ENCODE measurements around the gene TNFRSF1B.

TNFRSF1B gene

DNA sequence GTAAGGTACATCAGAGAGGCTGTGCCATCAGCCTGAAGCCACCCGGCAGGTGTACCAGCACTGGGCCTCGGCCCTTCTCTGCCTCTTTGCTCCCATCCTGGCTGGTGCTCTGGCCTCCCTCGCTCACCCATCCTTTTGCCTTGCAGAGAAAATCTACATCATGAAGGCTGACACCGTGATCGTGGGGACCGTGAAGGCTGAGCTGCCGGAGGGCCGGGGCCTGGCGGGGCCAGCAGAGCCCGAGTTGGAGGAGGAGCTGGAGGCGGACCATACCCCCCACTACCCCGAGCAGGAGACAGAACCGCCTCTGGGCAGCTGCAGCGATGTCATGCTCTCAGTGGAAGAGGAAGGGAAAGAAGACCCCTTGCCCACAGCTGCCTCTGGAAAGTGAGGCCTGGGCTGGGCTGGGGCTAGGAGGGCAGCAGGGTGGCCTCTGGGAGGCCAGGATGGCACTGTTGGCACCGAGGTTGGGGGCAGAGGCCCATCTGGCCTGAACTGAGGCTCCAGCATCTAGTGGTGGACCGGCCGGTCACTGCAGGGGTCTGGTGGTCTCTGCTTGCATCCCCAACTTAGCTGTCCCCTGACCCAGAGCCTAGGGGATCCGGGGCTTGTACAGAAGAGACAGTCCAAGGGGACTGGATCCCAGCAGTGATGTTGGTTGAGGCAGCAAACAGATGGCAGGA is 24.5 kb upstream of the TNFRSF1B start:
- DNase-seq (ENCODE audit: low spot score) = no peak

DNA sequence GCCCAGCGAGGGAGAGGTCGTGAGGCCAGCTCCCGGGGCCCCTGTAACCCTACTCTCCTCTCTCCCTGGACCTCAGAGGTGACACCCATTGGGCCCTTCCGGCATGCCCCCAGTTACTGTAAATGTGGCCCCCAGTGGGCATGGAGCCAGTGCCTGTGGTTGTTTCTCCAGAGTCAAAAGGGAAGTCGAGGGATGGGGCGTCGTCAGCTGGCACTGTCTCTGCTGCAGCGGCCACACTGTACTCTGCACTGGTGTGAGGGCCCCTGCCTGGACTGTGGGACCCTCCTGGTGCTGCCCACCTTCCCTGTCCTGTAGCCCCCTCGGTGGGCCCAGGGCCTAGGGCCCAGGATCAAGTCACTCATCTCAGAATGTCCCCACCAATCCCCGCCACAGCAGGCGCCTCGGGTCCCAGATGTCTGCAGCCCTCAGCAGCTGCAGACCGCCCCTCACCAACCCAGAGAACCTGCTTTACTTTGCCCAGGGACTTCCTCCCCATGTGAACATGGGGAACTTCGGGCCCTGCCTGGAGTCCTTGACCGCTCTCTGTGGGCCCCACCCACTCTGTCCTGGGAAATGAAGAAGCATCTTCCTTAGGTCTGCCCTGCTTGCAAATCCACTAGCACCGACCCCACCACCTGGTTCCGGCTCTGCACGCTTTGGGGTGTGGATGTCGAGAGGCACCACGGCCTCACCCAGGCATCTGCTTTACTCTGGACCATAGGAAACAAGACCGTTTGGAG is 23.7 kb upstream of the TNFRSF1B start:
- DNase-seq (ENCODE audit: low spot score) = no peak

DNA sequence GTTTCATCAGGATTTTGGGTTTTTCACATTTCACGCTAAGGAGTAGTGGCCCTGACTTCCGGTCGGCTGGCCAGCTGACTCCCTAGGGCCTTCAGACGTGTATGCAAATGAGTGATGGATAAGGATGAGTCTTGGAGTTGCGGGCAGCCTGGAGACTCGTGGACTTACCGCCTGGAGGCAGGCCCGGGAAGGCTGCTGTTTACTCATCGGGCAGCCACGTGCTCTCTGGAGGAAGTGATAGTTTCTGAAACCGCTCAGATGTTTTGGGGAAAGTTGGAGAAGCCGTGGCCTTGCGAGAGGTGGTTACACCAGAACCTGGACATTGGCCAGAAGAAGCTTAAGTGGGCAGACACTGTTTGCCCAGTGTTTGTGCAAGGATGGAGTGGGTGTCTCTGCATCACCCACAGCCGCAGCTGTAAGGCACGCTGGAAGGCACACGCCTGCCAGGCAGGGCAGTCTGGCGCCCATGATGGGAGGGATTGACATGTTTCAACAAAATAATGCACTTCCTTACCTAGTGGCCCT is 23.1 kb upstream of the TNFRSF1B start:
- no peak for DNase-seq (ENCODE audit: low spot score)

DNA sequence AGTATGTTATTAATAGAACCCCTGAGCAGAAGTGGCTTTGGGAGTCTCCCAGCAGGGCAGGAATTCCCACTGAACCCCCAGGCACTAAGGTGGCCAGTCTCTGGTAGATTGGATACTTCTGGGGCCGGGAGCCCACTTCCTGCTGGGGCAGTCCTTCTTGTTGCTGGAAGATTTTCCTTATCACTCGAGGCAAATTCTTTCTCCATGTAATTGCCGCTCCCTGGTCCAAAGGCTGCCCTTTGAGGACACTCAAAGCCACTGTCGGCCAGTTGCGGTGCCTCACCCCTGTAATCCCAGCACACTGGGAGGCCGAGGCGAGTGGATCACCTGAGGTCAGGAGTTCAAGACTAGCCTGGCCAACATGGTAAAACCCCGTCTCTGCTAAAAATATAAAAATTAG is 22.6 kb upstream of the TNFRSF1B start:
- no peak for DNase-seq (ENCODE audit: low spot score)

DNA sequence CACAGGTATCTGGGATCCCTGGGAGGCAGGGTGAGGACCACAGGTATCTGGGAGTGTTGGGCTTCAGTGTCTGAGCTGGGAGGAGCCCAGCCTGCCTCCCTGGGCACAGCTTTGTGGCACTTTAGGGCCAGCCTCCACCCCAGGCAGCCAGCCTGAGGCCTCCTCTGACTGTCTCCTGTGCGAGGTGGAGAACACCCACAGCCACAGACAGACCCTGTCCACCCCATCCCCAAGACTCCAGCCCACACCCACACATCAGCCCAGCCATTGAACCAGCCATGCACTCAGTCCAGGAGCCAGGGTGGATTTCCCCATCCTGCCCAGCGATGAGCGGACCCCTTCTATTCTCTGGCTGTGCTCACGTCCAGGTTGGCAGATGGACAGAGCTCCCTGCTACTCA is 21.8 kb upstream of the TNFRSF1B start:
- no peak for DNase-seq (ENCODE audit: low spot score)

DNA sequence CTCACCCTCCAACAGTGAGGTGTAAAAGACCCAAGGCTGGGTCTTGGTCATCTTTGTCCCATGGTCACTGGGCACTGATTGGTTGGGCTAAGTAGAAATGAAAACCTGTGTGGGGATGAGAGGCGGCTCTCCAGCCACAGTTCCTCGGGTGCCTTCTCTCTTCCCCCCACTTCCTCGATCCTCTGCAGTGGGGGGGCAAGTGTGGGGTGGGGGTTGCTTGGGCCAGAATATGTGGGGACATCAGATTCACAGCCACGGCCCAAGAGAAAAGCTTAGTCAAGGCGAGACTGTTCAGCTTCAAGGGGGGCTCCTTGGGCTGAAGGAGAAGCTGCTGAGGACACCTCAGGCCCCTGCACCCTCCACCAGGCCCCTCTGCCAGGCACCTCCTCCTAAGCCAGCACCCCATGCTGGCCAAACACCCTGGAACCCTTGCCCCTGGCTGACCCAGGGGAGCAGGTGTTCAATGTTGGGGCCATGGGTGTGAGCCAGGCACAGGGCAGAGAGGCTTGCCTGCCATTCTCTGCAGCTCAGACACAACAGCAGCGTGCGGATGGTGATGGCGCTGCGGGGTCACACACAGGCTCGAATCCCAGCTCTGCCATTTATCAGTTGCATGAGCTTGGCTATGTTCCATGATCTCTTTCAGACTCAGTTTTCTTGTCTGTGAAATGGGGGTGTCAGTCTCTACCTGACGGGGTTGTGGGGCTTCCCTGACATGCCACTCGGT is 21.0 kb upstream of the TNFRSF1B start:
- no peak for DNase-seq (ENCODE audit: low spot score)

DNA sequence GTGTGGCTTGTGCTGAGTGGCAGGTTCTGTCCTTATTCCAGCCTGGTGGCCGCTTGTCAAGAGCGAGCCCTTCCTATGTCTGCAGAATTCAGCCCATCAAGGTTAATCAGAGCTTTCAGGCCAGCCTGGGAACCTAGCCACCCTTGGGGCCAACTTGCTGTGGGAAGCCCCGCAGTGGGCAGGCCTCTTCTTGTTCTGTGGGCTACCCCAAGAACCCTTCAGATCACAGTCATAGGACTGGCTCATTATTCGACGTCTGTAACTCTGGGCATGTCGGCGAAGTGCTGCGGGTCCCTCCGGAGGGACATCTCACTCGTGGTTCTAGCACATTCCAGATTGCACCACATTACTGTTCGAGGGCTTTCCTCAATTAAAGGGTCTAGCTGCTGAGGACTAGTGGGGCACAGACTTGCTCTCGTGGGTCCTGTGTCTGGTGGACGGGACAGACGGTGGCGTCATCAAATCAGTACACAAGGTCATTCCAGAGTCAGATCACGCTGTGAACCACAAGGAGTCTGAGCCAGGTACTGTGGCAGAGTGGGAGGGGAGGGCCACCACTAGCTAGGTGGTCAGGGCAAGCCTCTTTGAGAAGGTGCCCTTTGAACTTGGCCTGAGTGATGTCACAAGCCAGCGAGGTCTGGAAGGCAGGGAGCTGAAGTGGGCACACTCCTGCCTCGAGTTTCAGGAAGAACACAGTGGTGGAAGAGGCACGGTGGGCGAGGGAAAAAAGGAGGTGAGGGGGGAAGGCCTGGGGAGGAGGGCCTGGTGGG is 20.3 kb upstream of the TNFRSF1B start:
- no peak for DNase-seq (ENCODE audit: low spot score)

- no peak for DNase-seq (ENCODE audit: low spot score)
Observed at GRCh38 chr1:12147201-12147701, 19.5 kb upstream of the TNFRSF1B start.

DNA sequence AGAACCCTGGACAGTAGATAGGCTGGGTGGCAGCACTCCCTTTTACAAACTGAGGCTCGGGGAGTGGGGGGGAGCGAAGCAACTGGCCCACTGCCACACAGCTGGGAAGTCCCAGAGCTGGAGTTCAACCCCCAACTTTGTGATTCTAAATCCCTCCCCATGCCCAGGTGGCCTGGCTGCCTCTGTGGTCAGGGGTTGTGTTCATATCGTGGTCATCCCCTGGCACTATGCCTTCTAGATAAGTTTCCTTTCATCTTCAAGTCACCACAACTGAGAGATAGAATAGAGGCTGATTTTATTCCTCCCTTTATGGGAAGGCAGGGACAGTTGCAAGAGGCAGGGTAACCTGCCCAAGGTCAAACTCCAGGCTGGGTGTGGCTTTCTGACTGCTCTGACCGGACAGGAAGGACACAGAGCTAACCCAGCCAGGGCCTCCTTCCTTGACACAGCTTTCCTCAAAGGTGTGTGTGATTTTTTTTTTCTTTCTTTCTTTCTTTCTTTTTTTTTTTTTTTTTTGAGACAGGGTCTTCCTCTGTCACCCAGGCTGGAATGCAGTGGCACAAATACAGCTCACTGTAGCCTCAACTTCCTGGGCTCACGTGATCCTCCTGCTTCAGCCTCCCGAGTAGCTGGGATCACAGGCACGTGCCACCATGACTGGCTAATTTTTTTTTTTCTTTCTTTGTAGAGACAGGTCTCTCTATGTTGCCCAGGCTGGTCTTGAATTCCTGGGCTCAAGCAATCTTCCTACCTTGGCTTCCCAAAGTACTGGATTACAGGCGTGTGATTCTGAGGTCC is 18.4 kb upstream of the TNFRSF1B start:
- peak; percentile 95 for DNase-seq (ENCODE audit: low spot score)

GRCh38 chr1:12148958-12149790 is 17.6 kb upstream of the TNFRSF1B start:
- no peak for DNase-seq (ENCODE audit: low spot score)

DNA sequence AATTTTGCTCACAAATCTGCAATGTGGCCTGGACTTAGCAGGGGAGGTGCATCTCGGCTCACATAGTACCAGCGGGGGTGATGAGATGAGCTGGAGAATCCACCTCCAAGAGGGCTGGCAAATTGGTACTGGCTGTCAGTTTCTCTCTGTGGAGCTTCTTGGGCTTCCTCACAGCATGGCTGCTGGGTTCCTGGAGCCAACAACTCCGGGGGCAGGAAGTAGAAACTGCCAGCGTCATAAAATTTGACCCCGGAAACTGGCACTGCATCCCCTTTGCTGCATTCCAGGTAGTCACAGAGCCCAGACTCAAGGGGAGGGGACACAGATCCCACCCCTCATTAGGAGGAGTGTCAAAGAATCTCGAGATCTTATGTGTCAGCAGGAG is 17.0 kb upstream of the TNFRSF1B start:
- DNase-seq (ENCODE audit: low spot score) = no peak

GRCh38 chr1:12150456-12151200 is 16.2 kb upstream of the TNFRSF1B start:
- no peak for DNase-seq (ENCODE audit: low spot score)

- no peak for DNase-seq (ENCODE audit: low spot score)
Observed at GRCh38 chr1:12151465-12151864, 15.3 kb upstream of the TNFRSF1B start.

- DNase-seq (ENCODE audit: low spot score) = no peak
Observed at GRCh38 chr1:12152113-12152891, 14.5 kb upstream of the TNFRSF1B start.

- no peak for DNase-seq (ENCODE audit: low spot score)
Observed at GRCh38 chr1:12153181-12153785, 13.5 kb upstream of the TNFRSF1B start.

DNA sequence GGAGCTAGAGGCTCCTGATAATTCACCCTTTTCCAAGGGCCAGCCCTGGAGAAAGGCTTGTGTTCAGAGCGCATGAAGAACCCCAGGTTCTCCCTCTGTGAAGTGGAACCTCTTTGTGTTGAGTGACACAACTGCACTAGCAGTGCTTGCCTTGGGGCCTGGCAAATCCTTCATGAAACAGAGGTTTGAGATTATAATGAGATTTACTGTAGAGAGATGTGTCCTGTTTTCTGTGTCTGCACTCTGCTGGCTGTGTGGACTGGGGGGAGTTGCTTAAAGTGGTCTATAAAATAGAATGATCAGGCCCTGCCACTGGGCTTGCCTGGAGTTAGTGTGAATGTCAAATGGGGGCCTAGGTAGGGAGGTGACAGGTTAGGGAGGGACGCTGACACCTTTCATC is 11.5 kb upstream of the TNFRSF1B start:
- no peak for DNase-seq (ENCODE audit: low spot score)

- DNase-seq (ENCODE audit: low spot score) = no peak
Observed at GRCh38 chr1:12157366-12158231, 9.2 kb upstream of the TNFRSF1B start.

Measured in SW480 (cell line).